ENCODE measurements around the gene ZDHHC24.

- TF ChIP-seq CTCF (conservative IDR thresholded peaks at IDR 0.05; ENCODE audit: low read depth, low read length), result no peak
- TF ChIP-seq EZH2 (IDR thresholded peaks at IDR 0.05; ENCODE audit: borderline replicate concordance, low read depth, low read length, poor library complexity, severe bottlenecking), result no peak
Observed at GRCh38 chr11:66586136-66586535, 40.3 kb upstream of the ZDHHC24 start.
